Brain microvascular endothelial cell (primary cell): ENCODE measurements around the gene ERC1.

Source experiments
- DNase-seq: peaks from one replicate; pipeline ENCODE4 v3.0.0-alpha.2; 2020
- H3K27ac ChIP-seq: fragments of 250-450 bp; sonication (Bioruptor Pico); 2 replicates; pipeline ENCODE4 v1.5.1; 2020; ENCODE audit warnings: mild to moderate bottlenecking, moderate library complexity
- H3K27me3 ChIP-seq: fragments of 250-450 bp; sonication (Bioruptor Pico); replicated peaks from 2 replicates; pipeline ENCODE4 v1.5.1; 2020; ENCODE audit warnings: mild to moderate bottlenecking
- H3K36me3 ChIP-seq: fragments of 250-450 bp; sonication (Bioruptor Pico); replicated peaks from 2 replicates; pipeline ENCODE4 v1.5.1; 2020; ENCODE audit warnings: mild to moderate bottlenecking
- H3K4me3 ChIP-seq: 2 replicates; pipeline ENCODE4 v1.5.1; 2011; ENCODE audit warnings: low read depth, mild to moderate bottlenecking, control low read depth, low read length, moderate library complexity
- in situ Hi-C: cut with HindIII; loops from 2 replicates; pipeline ENCODE4 v1.10.0; 2017; ENCODE audit warnings: low sequenced_read_pairs, low pct_ligation_motif_present
- TF ChIP-seq, protein P1 (sequence below): IDR thresholded peaks from 2 replicates; pipeline ENCODE4 v1.5.1; 2011; ENCODE audit warnings: low read depth, mild to moderate bottlenecking, moderate library complexity, low read length, control low read depth, inconsistent platforms; ENCODE audit errors: missing control alignments

Gene ERC1

DNA sequence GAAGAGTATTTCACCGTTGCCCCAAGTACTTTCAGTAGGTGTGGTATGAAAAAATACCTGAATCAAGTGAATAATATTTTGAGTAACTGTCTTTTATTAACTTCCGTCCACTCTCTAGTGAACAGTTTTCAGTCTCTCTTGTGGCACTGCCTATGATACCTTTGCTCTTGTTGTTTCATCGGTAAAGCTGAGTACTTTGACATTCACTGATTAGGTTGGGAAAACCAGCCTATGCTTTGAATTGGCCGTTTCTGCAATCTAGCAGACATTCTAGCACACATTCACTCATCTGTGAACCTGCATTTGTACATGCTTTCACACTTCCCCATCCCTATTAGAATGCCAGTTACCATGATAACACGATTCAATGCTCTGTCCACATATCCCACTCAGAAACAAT is 386.1 kb downstream of the ERC1 start:
- DNase-seq = no peak
- TF ChIP-seq, protein P1, sequence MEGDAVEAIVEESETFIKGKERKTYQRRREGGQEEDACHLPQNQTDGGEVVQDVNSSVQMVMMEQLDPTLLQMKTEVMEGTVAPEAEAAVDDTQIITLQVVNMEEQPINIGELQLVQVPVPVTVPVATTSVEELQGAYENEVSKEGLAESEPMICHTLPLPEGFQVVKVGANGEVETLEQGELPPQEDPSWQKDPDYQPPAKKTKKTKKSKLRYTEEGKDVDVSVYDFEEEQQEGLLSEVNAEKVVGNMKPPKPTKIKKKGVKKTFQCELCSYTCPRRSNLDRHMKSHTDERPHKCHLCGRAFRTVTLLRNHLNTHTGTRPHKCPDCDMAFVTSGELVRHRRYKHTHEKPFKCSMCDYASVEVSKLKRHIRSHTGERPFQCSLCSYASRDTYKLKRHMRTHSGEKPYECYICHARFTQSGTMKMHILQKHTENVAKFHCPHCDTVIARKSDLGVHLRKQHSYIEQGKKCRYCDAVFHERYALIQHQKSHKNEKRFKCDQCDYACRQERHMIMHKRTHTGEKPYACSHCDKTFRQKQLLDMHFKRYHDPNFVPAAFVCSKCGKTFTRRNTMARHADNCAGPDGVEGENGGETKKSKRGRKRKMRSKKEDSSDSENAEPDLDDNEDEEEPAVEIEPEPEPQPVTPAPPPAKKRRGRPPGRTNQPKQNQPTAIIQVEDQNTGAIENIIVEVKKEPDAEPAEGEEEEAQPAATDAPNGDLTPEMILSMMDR = no peak
- in situ Hi-C loops = no loop called here
- H3K27me3 ChIP-seq = no peaks in the 10 kb centered on the region
- no peak overlapping the region for H3K27ac ChIP-seq
- H3K4me3 ChIP-seq = no peak overlapping the region
- no peaks in the 10 kb centered on the region for H3K36me3 ChIP-seq

DNA sequence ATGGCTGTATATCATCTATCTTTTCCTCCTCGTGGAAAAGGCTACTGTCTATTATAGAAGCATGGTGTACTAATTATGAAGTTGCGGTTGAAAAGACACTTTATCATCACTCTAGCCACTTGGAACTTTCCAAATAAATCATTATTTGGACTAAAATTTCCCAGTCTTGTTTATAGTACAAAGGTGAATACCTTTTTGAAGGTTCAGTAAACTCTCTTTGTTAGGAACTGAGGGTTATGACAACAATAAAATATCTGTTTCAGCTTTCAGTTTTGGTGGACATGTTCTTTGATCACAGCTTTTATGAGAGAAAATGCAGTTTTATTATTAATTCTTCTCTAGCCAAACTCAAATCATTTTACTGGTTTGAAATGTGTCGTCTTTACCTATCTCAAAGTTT is 386.7 kb downstream of the ERC1 start:
- H3K36me3 ChIP-seq = no peaks in the 10 kb centered on the region

DNA sequence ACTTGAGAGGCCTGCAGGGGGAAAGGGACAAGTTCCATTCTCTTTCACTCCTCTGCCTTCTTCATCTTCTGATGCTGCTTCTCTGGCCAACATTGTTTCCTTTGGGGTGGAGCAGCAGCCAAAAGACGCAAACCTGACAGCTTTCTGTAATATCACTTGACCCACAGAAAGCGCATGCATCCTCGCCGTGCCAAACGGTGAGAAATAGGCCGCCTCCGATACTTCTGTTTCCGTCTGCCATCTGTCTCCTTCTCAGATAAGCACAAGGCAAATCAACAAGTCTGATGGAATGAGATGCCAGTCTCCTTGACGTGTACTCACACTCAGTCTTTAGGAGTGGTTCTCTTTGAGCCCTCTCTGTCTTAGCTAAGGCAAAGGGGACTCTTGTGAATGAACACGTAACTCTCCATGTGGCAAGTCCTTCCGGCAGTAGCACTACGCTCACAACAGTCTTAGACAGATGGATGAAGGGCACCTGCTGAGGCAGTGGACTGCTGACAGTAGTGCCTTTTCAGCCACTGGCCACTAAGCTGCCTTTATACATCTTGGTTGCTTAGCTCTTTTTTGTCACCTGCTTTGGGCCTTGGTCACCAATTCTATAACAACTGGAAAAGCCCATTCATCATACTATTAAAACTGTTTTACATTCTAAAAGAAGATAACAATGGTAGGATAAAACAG is 389.3 kb downstream of the ERC1 start:
- Histone ChIP-seq H3K4me3 (no peak overlapping the region), H3K27ac (no peak overlapping the region), H3K36me3 (no peaks in the 10 kb centered on the region), H3K27me3 (no peaks in the 10 kb centered on the region)
- TF ChIP-seq, protein P1 = no peak
- in situ Hi-C loops = no loop called here
- no peak for DNase-seq

More for the DNA sequence above, 386.7 kb downstream of the ERC1 start:
- H3K27ac ChIP-seq = no peak overlapping the region
- no peaks in the 10 kb centered on the region for H3K27me3 ChIP-seq
- in situ Hi-C loops = no loop called here
- no peak for DNase-seq
- TF ChIP-seq, protein P1 = no peak
- no peak overlapping the region for H3K4me3 ChIP-seq

DNA sequence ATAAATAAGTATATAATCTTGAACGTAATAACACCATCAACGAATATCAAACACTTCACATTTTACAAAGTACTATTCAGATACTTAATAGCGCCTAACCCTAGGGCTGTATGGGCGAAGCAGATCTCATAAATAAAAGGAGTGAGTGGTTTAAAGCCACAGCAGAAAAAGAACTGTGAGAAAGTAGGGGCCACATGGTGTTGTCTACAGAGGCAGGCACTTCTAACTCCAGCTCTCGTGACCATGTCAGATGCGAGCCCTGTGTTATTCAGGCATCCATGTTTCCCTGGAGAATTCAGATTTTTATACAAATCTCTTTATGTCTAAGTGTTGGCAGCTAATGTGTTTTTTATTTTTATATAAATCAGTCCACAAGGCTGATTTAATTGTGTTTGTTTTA is 391.1 kb downstream of the ERC1 start:
- no peaks in the 10 kb centered on the region for H3K36me3 ChIP-seq
- in situ Hi-C loops = no loop called here
- no peaks in the 10 kb centered on the region for H3K27me3 ChIP-seq
- no peak overlapping the region for H3K4me3 ChIP-seq
- no peak for DNase-seq
- TF ChIP-seq, protein P1 = no peak
- no peak overlapping the region for H3K27ac ChIP-seq

DNA sequence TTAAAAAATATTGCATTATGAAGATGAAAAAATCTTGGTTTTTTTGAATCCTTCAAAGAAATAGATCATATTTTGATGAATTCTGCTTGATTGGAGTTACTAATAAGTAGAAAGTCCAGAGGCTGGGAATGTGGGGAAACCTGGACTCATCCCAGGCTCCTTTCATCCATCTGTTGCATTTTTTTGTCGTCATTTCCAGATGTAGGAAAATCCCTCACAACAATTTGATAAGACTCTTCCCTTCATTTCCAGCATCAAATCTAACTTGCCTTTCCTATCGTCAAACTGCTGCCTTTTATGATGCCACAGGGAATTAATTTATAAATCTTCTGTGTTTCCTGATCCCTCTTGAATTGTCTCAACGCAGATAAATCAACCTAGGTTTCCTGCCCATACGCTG is 391.8 kb downstream of the ERC1 start:
- TF ChIP-seq, protein P1 = no peak
- H3K4me3 ChIP-seq = no peak overlapping the region
- H3K36me3 ChIP-seq = no peaks in the 10 kb centered on the region
- no peak overlapping the region for H3K27ac ChIP-seq
- in situ Hi-C loops = no loop called here
- no peaks in the 10 kb centered on the region for H3K27me3 ChIP-seq
- DNase-seq = no peak

DNA sequence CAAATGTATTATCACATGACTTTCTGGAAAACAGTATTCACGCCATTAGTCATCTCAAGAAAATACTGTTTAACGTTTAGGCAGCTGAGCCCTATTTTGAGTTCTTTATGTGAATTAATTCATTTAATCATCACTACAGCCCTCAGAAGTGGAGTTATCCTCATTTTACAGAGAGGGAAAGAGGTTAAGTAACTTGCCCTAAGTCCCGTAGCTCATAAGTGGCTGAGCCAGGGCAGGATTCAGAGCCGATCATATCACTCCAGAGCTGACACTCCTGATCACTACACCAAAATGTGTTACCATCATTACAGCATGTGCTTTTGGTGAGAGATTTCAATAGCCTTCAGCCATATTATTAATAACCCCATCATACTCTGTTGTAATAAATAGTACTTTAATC is 392.7 kb downstream of the ERC1 start:
- Histone ChIP-seq H3K36me3 (no peaks in the 10 kb centered on the region), H3K27ac (no peak overlapping the region), H3K27me3 (no peaks in the 10 kb centered on the region), H3K4me3 (no peak overlapping the region)
- DNase-seq = no peak
- TF ChIP-seq, protein P1 = no peak
- in situ Hi-C loops = no loop called here
